DMS114 treated with DMSO at 0.1 percent for 48 hours (cell line): ENCODE data around the gene PGM3.
A peak's percentile ranks its signal among the peaks of the same experiment; 100 is the strongest.
"Not testable (repeated sequence)": the region's sequence is repeated elsewhere in the genome, so short reads cannot be mapped to it uniquely, and the experiment has no call there.

Experiments
- DNase-seq: peaks from one replicate; lab custom pipeline; 2025; ENCODE audit not compliant: unreplicated experiment; lab: John Stamatoyannopoulos, UW

PGM3 gene

DNA sequence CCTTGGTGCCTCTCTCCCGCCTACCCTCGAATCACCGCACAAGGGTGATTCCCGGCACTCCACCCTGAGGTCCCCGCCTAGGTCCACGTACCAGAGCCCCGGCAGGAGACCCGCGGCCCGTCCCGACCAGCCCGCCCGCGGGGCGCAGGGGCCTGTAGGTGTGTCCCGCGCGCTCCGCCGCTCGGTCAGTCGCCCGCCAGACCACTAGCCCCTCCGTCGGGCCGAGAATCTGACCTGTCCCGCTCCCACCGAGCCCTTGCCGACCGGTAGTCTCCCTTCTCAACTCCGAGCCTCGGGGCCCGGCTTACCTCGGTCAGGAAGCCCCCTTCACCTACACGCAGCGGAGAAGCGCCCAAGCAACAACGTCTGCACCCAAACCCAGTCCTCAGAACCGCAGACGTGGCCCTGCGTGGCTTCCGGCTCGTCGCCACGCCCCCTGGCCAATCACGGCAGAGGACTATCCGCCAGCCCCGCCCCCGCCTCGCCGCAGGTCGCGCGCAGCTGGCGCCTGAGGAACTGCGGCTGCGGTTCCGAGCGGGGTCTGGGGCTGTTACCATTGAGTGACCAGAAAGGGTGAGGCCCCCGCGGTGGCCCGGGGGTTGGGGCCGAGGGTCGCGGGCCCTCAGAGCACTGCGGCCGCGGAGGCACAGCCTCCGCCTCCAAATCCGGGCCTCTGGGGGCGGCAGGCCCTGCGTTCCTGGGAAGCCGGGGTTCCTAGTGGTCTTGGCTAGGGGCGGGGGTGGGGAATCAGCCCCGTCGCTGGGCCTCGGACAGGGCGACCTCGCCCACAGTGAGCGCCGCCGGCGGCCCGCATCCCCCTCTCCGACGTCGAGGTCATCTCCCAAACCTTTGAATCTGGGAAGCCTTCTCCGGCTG lies at the start of gene PGM3, which contains the start of gene RWDD2A:
Gene PGM3 (minus strand): TSS at position 395 of the 876 bp plus-strand sequence. CDS start 2,253 bp downstream, outside the sequence.
Gene RWDD2A (plus strand): TSS at position 487 of the 876 bp plus-strand sequence. CDS start 1,095 bp downstream, outside the sequence.
- DNase-seq: peak; percentile 70

DNA sequence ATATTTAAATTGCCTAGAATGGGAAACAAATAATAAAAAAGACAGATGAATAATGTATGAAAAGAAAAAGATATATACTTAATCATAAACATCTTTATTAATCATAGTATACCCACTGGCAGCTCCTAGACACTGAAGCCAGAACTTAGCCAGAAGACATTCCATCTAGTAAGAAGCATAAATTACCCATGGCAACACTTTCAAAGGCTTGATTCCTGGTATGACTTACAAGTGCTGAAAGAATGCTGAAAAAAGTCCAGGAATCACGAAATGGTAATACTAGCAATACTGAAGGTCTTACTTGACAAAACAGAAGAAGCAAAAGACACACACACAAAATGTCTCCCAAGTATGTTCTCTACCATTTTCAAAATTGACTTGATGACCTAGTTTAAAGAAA lies 38.1 kb upstream of the PGM3 start:
- DNase-seq: no peak

- DNase-seq: no peak
These were observed 33.5 kb upstream of the PGM3 start for GRCh38 chr6:83226517-83226916.

GRCh38 chr6:83221889-83222479 lies 28.9 kb upstream of the PGM3 start:
- peak; percentile 25 for DNase-seq

- DNase-seq: no peak
These were observed 28.2 kb upstream of the PGM3 start for GRCh38 chr6:83221276-83221675.

DNA sequence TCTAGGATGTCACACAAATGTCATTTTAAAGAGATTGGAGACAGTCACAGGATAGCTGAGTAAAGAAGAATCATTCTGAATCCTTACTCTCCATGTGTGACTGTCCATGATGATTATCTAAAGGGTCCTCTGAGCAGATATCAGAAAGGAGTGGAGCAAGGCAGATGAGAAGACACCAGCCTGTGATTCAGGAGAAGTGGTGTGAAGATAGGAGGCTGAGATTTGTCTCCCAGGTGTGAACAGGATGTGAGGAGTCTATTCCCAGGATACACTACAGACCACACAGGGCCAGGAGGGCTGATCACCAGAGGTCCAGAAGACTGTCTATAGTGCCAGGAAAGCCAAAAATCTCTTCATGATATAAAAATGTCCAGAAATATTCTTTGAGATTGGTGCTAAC lies 27.1 kb upstream of the PGM3 start:
- no peak for DNase-seq

GRCh38 chr6:83218646-83219045 lies 25.6 kb upstream of the PGM3 start:
- no peak for DNase-seq

- DNase-seq: no peak
These were observed 23.7 kb upstream of the PGM3 start for GRCh38 chr6:83216806-83217205.

DNA sequence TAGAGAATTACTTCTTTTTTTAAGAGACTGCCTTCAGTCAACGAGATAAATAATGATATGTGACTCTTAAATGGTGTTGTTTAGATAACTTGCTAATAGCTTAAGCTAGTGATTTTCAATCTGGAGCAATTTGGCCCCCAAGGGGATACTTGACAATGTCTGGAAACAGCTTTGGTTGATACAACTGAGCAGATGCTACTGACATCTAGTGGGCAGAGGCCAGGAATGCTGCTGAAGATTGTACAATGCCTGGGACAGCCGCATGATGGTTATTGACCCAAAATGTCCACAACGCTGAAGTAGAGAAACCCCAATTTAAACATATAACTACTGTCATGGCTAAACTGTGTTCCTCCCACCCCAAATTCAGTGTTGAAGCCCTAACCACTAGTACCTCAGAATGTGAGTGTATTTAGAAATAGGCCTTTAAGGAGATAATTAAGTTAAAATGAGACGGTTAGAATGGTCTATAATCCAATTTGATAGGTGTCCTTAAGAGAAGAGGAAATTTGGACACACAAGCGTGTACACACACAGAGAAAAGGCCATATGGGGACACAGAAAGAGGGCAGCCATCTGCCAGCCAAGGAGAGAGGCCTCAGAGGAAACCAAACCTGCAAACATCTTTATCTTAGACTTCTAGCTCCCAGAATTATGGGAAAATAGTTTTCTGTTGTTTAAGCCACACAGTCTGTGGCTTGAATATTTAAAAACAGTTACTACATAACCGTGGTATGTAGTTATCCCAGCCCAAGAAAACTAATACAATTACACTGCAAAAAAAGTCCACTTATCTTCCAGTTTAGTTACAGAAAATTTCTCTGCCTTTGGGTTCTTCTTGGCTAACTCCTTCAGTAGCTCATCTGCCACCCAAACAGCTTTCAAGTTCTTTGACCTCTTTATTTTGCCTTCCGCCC lies 22.3 kb upstream of the PGM3 start:
- DNase-seq: peak; percentile 62

DNA sequence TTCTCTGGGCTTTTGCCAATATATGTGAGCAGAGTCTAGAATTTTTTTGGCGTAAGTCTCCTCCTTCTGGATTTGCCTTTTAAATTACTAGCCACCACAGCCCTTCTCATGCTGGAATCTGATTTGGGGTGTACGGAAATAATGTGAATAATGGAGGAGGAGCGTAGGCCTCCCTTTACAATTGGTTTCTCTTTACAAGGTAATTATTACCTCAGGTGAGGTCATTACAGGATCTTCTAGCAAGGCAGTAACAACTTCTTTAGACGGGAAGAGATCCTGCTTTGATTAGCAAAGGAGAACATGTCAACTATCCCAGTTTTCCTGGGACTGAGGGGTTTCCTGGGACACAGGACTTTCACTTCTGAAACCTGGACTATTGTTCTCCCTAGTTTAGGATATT lies 9.0 kb upstream of the PGM3 start:
- DNase-seq: no peak

GRCh38 chr6:83199863-83200225 lies 6.8 kb upstream of the PGM3 start:
- no peak for DNase-seq

- no peak for DNase-seq
These were observed 6.3 kb upstream of the PGM3 start for GRCh38 chr6:83199173-83199862.

- DNase-seq: no peak
These were observed 5.6 kb upstream of the PGM3 start for GRCh38 chr6:83198486-83199172.

GRCh38 chr6:83193747-83194566 lies 892 bp upstream of the PGM3 start:
- peak; percentile 5 for DNase-seq

- no peak for DNase-seq
These were observed 609 bp downstream of the PGM3 start for GRCh38 chr6:83192456-83192855.

- DNase-seq: not testable (repeated sequence)
These were observed 1.1 kb downstream of the PGM3 start for GRCh38 chr6:83191974-83192373.

DNA sequence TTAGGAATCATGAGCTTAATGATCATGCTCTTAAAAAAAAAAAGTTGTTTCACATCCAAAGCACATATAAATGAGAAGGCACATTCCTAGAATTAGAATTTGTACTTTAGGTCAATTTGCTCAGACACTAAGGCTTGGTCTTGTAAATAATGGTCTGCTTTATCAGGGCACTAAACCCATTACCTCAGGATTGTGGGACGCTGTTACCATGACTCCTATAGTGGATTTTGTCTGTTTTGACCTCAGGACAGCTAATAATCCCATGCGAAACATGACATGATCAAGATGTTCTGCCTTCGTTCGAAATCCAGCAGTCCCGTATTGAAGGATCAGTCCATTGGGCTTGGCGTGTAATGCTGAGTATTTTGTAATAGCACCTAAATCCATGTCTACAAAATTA lies 2.4 kb downstream of the PGM3 start:
- DNase-seq: no peak

GRCh38 chr6:83188501-83188900 lies 4.6 kb downstream of the PGM3 start:
- DNase-seq: no peak

DNA sequence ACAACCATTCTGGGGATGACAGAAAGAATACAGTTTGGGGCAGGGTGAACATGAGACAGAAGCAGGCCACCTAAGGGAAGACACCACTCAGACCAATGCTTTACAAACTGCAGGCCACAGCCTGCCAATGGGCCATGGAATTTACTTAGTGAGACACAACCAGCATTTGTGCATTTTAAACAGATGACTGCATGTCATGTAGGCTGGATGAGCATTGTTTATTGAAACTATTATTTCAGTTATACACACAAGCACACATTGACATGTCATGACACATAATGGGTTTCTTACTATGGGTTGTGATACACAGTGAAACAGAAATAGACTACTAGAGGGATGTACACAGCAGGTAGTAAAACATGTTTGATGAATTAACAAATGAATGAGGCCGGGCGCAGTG lies 8.0 kb downstream of the PGM3 start:
- no peak for DNase-seq
